ENCODE results near the gene TNNT3.

TNNT3 gene

DNA sequence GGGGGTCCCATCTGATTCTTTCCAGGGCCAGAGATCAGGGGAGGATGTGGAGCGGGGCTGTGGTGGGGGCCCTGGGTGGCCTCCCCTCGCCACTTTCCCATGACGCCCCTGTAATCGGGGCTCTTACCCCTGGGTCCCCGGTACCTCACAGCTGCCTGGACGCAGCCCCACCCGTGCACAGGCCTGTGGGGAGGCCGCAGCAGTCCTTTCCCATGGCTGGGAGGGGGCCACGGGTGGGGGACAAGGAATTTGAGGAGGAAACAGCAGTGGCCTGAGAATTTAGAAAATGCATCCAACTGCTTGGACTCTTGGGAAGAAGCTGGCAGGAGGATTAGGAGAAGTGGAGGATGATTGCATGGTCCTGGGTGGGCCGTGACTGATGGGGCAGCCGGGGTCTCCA is 60.1 kb downstream of the TNNT3 start:
- Histone ChIP-seq H3K4me3 (no peak overlapping the region), H3K9me3 (no peaks in the 10 kb centered on the region), H3K27me3 (no peaks in the 10 kb centered on the region), H3K36me3 (no peaks in the 10 kb centered on the region), H3K27ac (no peak overlapping the region), H3K4me1 (no peaks in the 10 kb centered on the region)
- TF ChIP-seq, protein P1, sequence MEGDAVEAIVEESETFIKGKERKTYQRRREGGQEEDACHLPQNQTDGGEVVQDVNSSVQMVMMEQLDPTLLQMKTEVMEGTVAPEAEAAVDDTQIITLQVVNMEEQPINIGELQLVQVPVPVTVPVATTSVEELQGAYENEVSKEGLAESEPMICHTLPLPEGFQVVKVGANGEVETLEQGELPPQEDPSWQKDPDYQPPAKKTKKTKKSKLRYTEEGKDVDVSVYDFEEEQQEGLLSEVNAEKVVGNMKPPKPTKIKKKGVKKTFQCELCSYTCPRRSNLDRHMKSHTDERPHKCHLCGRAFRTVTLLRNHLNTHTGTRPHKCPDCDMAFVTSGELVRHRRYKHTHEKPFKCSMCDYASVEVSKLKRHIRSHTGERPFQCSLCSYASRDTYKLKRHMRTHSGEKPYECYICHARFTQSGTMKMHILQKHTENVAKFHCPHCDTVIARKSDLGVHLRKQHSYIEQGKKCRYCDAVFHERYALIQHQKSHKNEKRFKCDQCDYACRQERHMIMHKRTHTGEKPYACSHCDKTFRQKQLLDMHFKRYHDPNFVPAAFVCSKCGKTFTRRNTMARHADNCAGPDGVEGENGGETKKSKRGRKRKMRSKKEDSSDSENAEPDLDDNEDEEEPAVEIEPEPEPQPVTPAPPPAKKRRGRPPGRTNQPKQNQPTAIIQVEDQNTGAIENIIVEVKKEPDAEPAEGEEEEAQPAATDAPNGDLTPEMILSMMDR (IDR thresholded peaks at IDR 0.05): no peak
- intact Hi-C loops (cut with DNase I; ENCODE audit: low total_unique reads): no loop called here
- peak in 1 of 2 donors; percentile 21 for DNase-seq

- Histone ChIP-seq H3K36me3 (no peaks in the 10 kb centered on the region), H3K9me3 (no peaks in the 10 kb centered on the region), H3K27me3 (no peaks in the 10 kb centered on the region), H3K4me3 (no peak overlapping the region), H3K4me1 (no peaks in the 10 kb centered on the region), H3K27ac (no peak overlapping the region)
- DNase-seq: no peak
- intact Hi-C loops (cut with DNase I; ENCODE audit: low total_unique reads): no loop called here
- TF ChIP-seq, protein P1 (IDR thresholded peaks at IDR 0.05): no peak
Measured at GRCh38 chr11:1982873-1983600, 63.5 kb downstream of the TNNT3 start.

- peak in 1 of 2 donors; percentile 16 for DNase-seq
- Histone ChIP-seq H3K9me3 (no peaks in the 10 kb centered on the region), H3K4me3 (no peak overlapping the region), H3K36me3 (no peaks in the 10 kb centered on the region), H3K4me1 (no peaks in the 10 kb centered on the region), H3K27ac (no peak overlapping the region), H3K27me3 (no peaks in the 10 kb centered on the region)
- intact Hi-C loops (cut with DNase I; ENCODE audit: low total_unique reads): no loop called here
- TF ChIP-seq, protein P1 (IDR thresholded peaks at IDR 0.05): no peak
Measured at GRCh38 chr11:1983601-1983961, 64.1 kb downstream of the TNNT3 start.

DNA sequence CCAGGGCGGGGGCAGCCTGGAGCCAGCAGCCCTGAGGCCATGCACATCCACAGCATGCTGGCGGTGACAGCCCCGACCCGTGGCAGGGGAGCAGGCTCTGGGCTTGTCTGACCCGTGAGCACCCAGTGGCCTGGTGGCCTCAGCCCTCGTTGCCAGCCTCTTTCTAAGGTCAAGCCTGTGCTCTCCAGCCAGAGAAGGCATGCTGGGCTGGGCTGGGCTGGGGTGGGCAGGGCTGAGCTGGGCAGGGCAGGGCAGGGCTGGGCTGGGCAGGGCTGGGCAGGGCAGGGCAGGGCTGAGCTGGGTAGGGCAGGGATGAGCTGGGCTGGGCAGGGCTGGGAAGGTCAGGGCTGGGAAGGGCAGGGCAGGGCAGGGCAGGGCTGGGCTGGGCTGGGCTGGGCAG is 67.5 kb downstream of the TNNT3 start:
- H3K27ac ChIP-seq: no peak overlapping the region
- no peaks in the 10 kb centered on the region for H3K36me3 ChIP-seq
- no peak overlapping the region for H3K4me3 ChIP-seq
- DNase-seq: no peak
- TF ChIP-seq, protein P1 (IDR thresholded peaks at IDR 0.05): no peak
- no peaks in the 10 kb centered on the region for H3K27me3 ChIP-seq
- no peaks in the 10 kb centered on the region for H3K4me1 ChIP-seq
- intact Hi-C loops (cut with DNase I; ENCODE audit: low total_unique reads): no loop called here
- H3K9me3 ChIP-seq: no peaks in the 10 kb centered on the region

GRCh38 chr11:1988174-1988573 is 68.7 kb downstream of the TNNT3 start:
- DNase-seq: no peak
- TF ChIP-seq, protein P1 (IDR thresholded peaks at IDR 0.05): no peak
- Histone ChIP-seq H3K36me3 (no peaks in the 10 kb centered on the region), H3K27ac (no peak overlapping the region), H3K4me3 (no peak overlapping the region), H3K9me3 (no peaks in the 10 kb centered on the region), H3K4me1 (no peaks in the 10 kb centered on the region), H3K27me3 (no peaks in the 10 kb centered on the region)
- intact Hi-C loops (cut with DNase I; ENCODE audit: low total_unique reads): no loop called here

Data from tibial artery (tissue), 4 donors.